Keratinocyte (primary cell): ENCODE measurements around the gene GRIN2D. TPM values are rescaled to one million over a fixed set of nuclear protein-coding genes. Genes with fewer than 3 reads are reported as not detected.
A peak's percentile ranks its signal among the peaks of the same experiment; 100 is the strongest.

Experiments
- DNase-seq: peaks from one replicate; pipeline ENCODE4 v3.0.0-alpha.2; 2011; ENCODE audit warnings: low read depth, missing footprints, low spot score
- FAIRE-seq: peaks from 2 replicates; lab custom pipeline; 2011; peaks lifted over from hg19 to GRCh38; lab: Jason Lieb, UNC
- H2AFZ ChIP-seq: 2 replicates; pipeline ENCODE4 v1.6.0; 2012; ENCODE audit warnings: low read length, control low read depth, inconsistent platforms; ENCODE audit not compliant: control insufficient read depth
- H3K27ac ChIP-seq: 2 replicates; pipeline ENCODE4 v1.5.1; 2011; ENCODE audit warnings: low read length; ENCODE audit not compliant: control insufficient read depth, insufficient read depth
- H3K27me3 ChIP-seq: 3 replicates; pipeline ENCODE4 v1.6.0; 2011; ENCODE audit warnings: low read length; ENCODE audit not compliant: control insufficient read depth, insufficient read depth; ENCODE audit errors: extremely low read depth
- H3K36me3 ChIP-seq, 2 experiments: 2 replicates in 1 of 2; 3 replicates in 1 of 2; pipeline ENCODE4 v1.5.1; 2011; ENCODE audit warnings: low read length in 2 of 2, mild to moderate bottlenecking in 1 of 2; ENCODE audit not compliant: control insufficient read depth in 2 of 2, insufficient read depth in 2 of 2; ENCODE audit errors: extremely low read depth in 1 of 2
- H3K4me1 ChIP-seq: 3 replicates; pipeline ENCODE4 v1.5.1; 2011; ENCODE audit warnings: low read length; ENCODE audit not compliant: control insufficient read depth, insufficient read depth; ENCODE audit errors: extremely low read depth
- H3K4me2 ChIP-seq: 3 replicates; pipeline ENCODE4 v1.6.0; 2011; ENCODE audit warnings: low read depth, low read length; ENCODE audit not compliant: control insufficient read depth, insufficient read depth; ENCODE audit errors: extremely low read depth
- H3K4me3 ChIP-seq, 3 experiments: fragments of 200-600 bp in 1 of 3; sonication (generic) in 1 of 3; 2 replicates in 2 of 3; 3 replicates in 1 of 3; pipeline ENCODE4 v1.5.1; 2011 to 2016; ENCODE audit warnings: low read length in 3 of 3, mild to moderate bottlenecking in 3 of 3, control low read depth in 2 of 3, inconsistent platforms in 1 of 3, low read depth in 1 of 3, mixed read lengths in 1 of 3, mixed run types in 1 of 3, moderate library complexity in 1 of 3; ENCODE audit not compliant: control insufficient read depth in 2 of 3, insufficient read depth in 2 of 3; ENCODE audit errors: extremely low read depth in 1 of 3
- H3K79me2 ChIP-seq: 2 replicates; pipeline ENCODE4 v1.6.0; 2012; ENCODE audit warnings: low read length; ENCODE audit not compliant: control insufficient read depth, insufficient read depth
- H3K9ac ChIP-seq: 3 replicates; pipeline ENCODE4 v1.6.0; 2011; ENCODE audit warnings: low read length; ENCODE audit not compliant: control insufficient read depth, insufficient read depth; ENCODE audit errors: extremely low read depth
- H3K9me1 ChIP-seq: 3 replicates; pipeline ENCODE4 v1.6.0; 2011; ENCODE audit warnings: low read length; ENCODE audit not compliant: control insufficient read depth, insufficient read depth; ENCODE audit errors: extremely low read depth
- H3K9me3 ChIP-seq: 2 replicates; pipeline ENCODE4 v1.5.1; 2012; ENCODE audit warnings: low read depth, low read length; ENCODE audit not compliant: control insufficient read depth
- H4K20me1 ChIP-seq: 3 replicates; pipeline ENCODE4 v1.6.0; 2011; ENCODE audit warnings: low read length; ENCODE audit not compliant: control insufficient read depth, insufficient read depth; ENCODE audit errors: extremely low read depth
- EZH2 ChIP-seq: IDR thresholded peaks from one replicate; pipeline ENCODE4 v1.6.1; 2012; ENCODE audit warnings: inconsistent platforms, mild to moderate bottlenecking, low read length, moderate library complexity
- dilution Hi-C: fragments of 300-500 bp; cut with MboI; formaldehyde crosslinking; loops from one replicate; pipeline ENCODE4 v1.7.0; 2020; ENCODE audit warnings: low sequenced_read_pairs; ENCODE audit not compliant: extremely low pct_ligation_motif_present
- polyA plus RNA-seq, 5 experiments: library from polyadenylated mRNA; depleted of rRNA in 3 of 5; stranded (reverse) in 3 of 5; stranded (forward) in 1 of 5; unstranded in 1 of 5; fragments of >200 nt; gene quantifications; 1 replicate in 1 of 5; 2 replicates in 3 of 5; 3 replicates in 1 of 5; pipeline versions ENCODE4 v1.2.1 to v1.2.3, GENCODE V29; 2011 to 2012; ENCODE audit warnings: missing spikeins in 2 of 5, low read depth in 1 of 5, low replicate concordance in 1 of 5
- TF ChIP-seq, protein P1 (sequence below), 3 experiments: IDR thresholded peaks in 1 of 3; conservative IDR thresholded peaks in 1 of 3; optimal IDR thresholded peaks in 1 of 3; 2 replicates in 2 of 3; 3 replicates in 1 of 3; pipeline versions ENCODE3 to v1.5.1; 2011; ENCODE audit warnings: low read length in 3 of 3, mild to moderate bottlenecking in 3 of 3, moderate library complexity in 2 of 3, control low read depth in 1 of 3, inconsistent platforms in 1 of 3; ENCODE audit not compliant: insufficient read depth in 2 of 3; ENCODE audit errors: extremely low read depth in 1 of 3

The GRIN2D gene
- polyA plus RNA-seq, 1 donor (not counting 4 experiments of a cell fraction or from before 2014, with no cell fraction given), result 0.04 TPM

DNA sequence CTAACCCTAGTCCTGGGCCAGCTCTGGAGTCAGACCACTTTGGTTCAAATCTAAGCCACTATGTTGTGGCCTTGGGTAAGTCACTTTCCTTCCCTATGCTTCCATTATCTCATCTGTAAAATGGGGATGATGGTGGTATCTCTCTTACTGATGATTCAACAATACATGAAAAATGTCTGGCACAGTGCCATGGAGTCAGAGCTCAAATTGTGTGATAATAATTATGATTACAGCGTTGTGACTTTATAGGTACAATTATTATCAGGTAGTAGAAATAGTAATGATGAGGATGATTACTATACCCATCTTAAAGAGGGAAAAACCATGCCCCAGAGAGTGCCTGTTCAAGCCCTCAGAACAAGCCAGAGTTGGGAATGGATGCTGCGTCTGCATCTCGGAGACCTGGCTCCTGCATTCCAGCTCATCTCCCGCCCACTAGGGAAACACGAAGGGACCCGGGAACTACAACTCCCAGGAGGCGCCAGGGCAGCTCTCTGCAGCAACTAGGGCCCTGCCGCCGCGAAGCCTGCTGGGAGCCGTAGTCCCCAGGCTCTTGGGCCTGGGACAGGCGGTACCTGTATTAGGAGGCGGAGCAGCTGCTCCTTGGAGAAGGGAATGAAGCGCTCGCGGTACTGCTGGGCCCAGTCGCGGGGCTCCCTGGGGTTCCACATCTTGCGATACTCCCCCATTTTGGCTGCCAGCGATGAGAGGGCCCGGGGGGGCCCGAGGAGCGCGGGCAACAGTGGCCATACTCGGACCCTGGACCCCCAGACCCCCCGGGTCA, 30.6 kb upstream of the GRIN2D start:
- H3K4me3 ChIP-seq, result peak overlapping the region; percentile 37 to 87 (median 70)
- H4K20me1 ChIP-seq, result no peaks in the 10 kb centered on the region
- peak overlapping the region; percentile 100 for H3K4me2 ChIP-seq
- no peak for TF ChIP-seq EZH2
- TF ChIP-seq, protein P1, sequence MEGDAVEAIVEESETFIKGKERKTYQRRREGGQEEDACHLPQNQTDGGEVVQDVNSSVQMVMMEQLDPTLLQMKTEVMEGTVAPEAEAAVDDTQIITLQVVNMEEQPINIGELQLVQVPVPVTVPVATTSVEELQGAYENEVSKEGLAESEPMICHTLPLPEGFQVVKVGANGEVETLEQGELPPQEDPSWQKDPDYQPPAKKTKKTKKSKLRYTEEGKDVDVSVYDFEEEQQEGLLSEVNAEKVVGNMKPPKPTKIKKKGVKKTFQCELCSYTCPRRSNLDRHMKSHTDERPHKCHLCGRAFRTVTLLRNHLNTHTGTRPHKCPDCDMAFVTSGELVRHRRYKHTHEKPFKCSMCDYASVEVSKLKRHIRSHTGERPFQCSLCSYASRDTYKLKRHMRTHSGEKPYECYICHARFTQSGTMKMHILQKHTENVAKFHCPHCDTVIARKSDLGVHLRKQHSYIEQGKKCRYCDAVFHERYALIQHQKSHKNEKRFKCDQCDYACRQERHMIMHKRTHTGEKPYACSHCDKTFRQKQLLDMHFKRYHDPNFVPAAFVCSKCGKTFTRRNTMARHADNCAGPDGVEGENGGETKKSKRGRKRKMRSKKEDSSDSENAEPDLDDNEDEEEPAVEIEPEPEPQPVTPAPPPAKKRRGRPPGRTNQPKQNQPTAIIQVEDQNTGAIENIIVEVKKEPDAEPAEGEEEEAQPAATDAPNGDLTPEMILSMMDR (optimal IDR thresholded peaks at IDR 0.05 in 1 of 3, IDR thresholded peaks at IDR 0.05 in 1 of 3, conservative IDR thresholded peaks at IDR 0.05 in 1 of 3; ENCODE audit: extremely low read depth in 1 of 3, insufficient read depth in 2 of 3, low read length in 3 of 3), result no peak
- H3K4me1 ChIP-seq, result peaks cover 9% of the 10 kb centered on the region
- H3K27ac ChIP-seq, result peak overlapping the region; percentile 93
- dilution Hi-C loops, result no loop called here
- no peaks in the 10 kb centered on the region for H3K27me3 ChIP-seq
- peak overlapping the region; percentile 94 for H2AFZ ChIP-seq
- H3K9me1 ChIP-seq, result no peaks in the 10 kb centered on the region
- no peaks in the 10 kb centered on the region for H3K9me3 ChIP-seq
- DNase-seq (peak; percentile 78), FAIRE-seq (peak; percentile 85)
- peaks cover 0 to 3% of the 10 kb centered on the region in 2 experiments for H3K36me3 ChIP-seq
- peak overlapping the region; percentile 93 for H3K9ac ChIP-seq
- no peaks in the 10 kb centered on the region for H3K79me2 ChIP-seq

DNA sequence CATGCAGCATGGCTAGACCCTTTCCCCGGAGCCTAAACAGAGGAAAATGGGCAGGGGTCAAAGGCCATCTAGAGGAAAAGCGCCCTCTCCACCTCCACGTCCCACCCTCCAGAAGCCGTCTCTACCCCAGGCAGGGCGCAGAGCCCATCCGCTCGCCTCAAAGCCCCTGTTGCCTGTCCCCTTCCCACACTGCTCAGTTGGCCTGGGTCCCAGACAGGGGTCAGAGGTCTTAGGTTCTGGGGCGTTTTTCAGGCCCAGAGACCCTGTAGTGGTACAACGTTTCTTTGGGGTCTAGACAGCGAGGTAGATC, 30.0 kb upstream of the GRIN2D start:
- DNase-seq, result no peak
- Histone ChIP-seq H4K20me1 (no peaks in the 10 kb centered on the region), H2AFZ (peak overlapping the region; percentile 94), H3K4me3 (peak overlapping the region; percentile 37 to 87 (median 70)), H3K27me3 (no peaks in the 10 kb centered on the region), H3K79me2 (no peaks in the 10 kb centered on the region), H3K9me3 (no peaks in the 10 kb centered on the region), H3K36me3 (peaks cover 0 to 3% of the 10 kb centered on the region in 2 experiments), H3K27ac (peak overlapping the region; percentile 93), H3K9ac (peak overlapping the region; percentile 93), H3K9me1 (no peaks in the 10 kb centered on the region), H3K4me2 (peak overlapping the region; percentile 100), H3K4me1 (peaks cover 9% of the 10 kb centered on the region)
- TF ChIP-seq, protein P1 (optimal IDR thresholded peaks at IDR 0.05 in 1 of 3, IDR thresholded peaks at IDR 0.05 in 1 of 3, conservative IDR thresholded peaks at IDR 0.05 in 1 of 3; ENCODE audit: extremely low read depth in 1 of 3, insufficient read depth in 2 of 3, low read length in 3 of 3), result no peak
- FAIRE-seq, result no peak
- dilution Hi-C loops, result no loop called here
